Measurements from ENCODE around the gene LTBP1.

- no peak for TF ChIP-seq POLR2A (IDR thresholded peaks at IDR 0.05; ENCODE audit: low read depth, low read length)
- TF ChIP-seq POLR2AphosphoS5 (IDR thresholded peaks at IDR 0.05; ENCODE audit: low read depth, low read length), result no peak
Observed at GRCh38 chr2:33433279-33434235, 486.8 kb downstream of the LTBP1 start.

Measured in GM12892 (cell line).